ENCODE measurements around the gene ARRB1.
"Not testable (repeated sequence)": the region's sequence is repeated elsewhere in the genome, so short reads cannot be mapped to it uniquely, and the experiment has no call there.

Gene ARRB1

GRCh38 chr11:75371949-75372876 is 20.8 kb upstream of the ARRB1 start:
- DNase-seq (ENCODE audit: low read depth in 2 of 2), result no peak

GRCh38 chr11:75369560-75370255 is 18.2 kb upstream of the ARRB1 start:
- no peak for DNase-seq (ENCODE audit: low read depth in 2 of 2)

- DNase-seq (ENCODE audit: low read depth in 2 of 2), result not testable (repeated sequence)
These were observed 15.4 kb upstream of the ARRB1 start for GRCh38 chr11:75366826-75367225.

GRCh38 chr11:75365711-75366181 is 14.3 kb upstream of the ARRB1 start:
- DNase-seq (ENCODE audit: low read depth in 2 of 2), result no peak

GRCh38 chr11:75362285-75362684 is 10.8 kb upstream of the ARRB1 start:
- not testable (repeated sequence) for DNase-seq (ENCODE audit: low read depth in 2 of 2)

- DNase-seq (ENCODE audit: low read depth in 2 of 2), result no peak
These were observed 5.2 kb upstream of the ARRB1 start for GRCh38 chr11:75356613-75357012.

GRCh38 chr11:75355051-75355450 is 3.6 kb upstream of the ARRB1 start:
- no peak for DNase-seq (ENCODE audit: low read depth in 2 of 2)

- DNase-seq (ENCODE audit: low read depth in 2 of 2), result no peak
These were observed 1.2 kb upstream of the ARRB1 start for GRCh38 chr11:75352588-75353206.

GRCh38 chr11:75351791-75352587 is 528 bp upstream of the ARRB1 start:
- no peak for DNase-seq (ENCODE audit: low read depth in 2 of 2)

- no peak for DNase-seq (ENCODE audit: low read depth in 2 of 2)
These were observed 519 bp downstream of the ARRB1 start for GRCh38 chr11:75350743-75351540.

- no peak for DNase-seq (ENCODE audit: low read depth in 2 of 2)
These were observed 1.2 kb downstream of the ARRB1 start for GRCh38 chr11:75350122-75350742.

- no peak for DNase-seq (ENCODE audit: low read depth in 2 of 2)
These were observed 1.8 kb downstream of the ARRB1 start for GRCh38 chr11:75349521-75350116.

- peak; percentile 80 to 81 for DNase-seq (ENCODE audit: low read depth in 2 of 2)
These were observed 3.5 kb downstream of the ARRB1 start for GRCh38 chr11:75347781-75348566.

- no peak for DNase-seq (ENCODE audit: low read depth in 2 of 2)
These were observed 4.4 kb downstream of the ARRB1 start for GRCh38 chr11:75346912-75347647.

GRCh38 chr11:75346296-75346695 is 5.2 kb downstream of the ARRB1 start:
- no peak for DNase-seq (ENCODE audit: low read depth in 2 of 2)

GRCh38 chr11:75345455-75346160 is 5.9 kb downstream of the ARRB1 start:
- no peak for DNase-seq (ENCODE audit: low read depth in 2 of 2)

- no peak for DNase-seq (ENCODE audit: low read depth in 2 of 2)
These were observed 6.6 kb downstream of the ARRB1 start for GRCh38 chr11:75344761-75345454.
